SKM-1 (cell line): ENCODE data around the gene ACOT8.

Source experiments
- DNase-seq: peaks from one replicate; lab custom pipeline; 2025; ENCODE audit not compliant: unreplicated experiment; lab: John Stamatoyannopoulos, UW

Gene ACOT8

DNA sequence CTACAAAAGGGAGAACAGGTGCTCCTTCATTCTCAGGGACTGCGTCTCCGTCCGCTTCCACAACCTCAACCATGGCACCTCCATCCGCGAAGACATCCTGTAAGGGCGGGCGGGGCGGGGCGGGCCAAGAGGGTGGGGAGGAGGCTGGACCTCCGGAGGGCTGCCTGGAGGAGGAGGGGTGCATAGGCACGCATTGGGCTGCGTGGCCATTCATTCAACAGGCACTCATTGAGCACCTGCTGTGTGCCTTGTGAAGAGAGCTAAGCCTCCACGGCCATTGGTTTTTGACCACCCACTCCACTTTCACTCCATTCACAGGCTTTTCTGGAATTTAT is 657 bp upstream of the ACOT8 start:
- no peak for DNase-seq

DNA sequence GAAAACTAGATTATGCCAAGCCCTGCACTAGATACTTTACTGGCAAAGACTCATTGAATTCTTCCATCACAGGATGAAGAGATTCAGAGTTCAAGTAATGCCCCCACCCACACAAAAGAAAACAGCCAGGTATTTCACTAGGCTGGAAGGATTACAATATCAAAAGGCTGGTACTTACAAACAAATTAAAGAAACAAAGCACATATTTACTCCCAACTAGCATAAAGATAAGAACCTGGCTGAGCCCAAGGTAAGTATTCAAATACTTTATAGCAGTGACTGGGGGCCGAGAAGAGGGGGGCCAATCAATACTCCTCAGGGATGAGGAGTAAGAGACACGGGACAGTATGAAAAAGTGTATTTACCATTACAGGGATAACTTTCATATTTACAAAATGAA is 3.7 kb downstream of the ACOT8 start:
- DNase-seq, result no peak

DNA sequence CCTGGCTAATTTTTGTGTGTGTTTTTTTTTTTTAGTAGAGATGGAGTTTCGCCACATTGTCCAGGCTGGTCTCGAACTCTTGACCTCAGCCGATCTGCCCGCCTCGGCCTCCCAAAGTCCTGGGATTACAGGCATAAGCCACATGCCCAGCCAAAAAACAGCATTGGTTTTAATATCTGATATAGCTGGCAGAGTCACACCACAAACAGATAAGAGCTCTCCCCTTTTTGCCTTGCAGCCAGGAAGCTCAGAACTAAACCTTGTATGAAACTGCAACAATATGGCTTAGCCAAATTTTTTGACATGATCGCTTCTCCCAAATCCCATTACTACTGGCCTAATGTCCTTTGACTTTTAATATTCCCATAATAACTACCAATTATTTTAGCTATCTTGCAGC is 4.9 kb downstream of the ACOT8 start:
- no peak for DNase-seq

DNA sequence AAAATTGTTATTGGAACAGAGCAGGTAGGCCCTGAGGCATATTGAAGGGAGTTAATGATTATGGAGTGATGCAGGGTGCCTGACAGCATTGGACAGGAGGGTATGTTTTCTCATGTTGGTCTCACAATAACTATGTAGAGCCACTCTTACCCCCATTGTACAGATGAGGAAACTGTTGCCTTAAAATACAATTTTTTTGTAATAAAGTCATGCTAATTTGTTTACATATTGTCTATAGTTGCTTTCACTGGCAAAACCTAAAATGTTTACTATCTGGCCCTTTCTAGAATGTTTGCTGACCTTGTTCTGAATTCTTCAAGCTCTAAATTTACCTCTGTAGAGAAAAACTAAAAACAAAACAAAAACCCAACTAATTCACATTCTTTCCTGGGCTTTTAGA is 5.7 kb downstream of the ACOT8 start:
- no peak for DNase-seq

DNA sequence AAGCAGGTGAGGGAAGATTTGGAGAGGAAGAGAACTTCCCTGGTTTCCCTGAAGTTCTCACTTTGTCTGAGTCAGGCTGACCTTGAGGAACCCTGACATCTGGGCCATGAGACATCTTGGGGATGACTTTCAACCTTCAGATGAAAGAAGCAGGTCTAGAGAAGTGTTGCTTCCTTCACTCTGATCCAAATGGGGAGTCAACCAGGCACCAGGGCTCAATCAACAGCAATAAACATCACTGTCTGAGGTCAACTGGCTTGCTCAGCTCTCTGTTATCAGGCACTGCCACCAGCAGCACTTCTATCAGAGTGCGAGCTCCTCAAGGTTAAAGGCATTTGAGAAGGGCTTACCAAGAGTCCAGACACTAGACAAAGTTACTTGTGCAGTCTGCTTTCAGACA is 6.3 kb downstream of the ACOT8 start:
- no peak for DNase-seq

DNA sequence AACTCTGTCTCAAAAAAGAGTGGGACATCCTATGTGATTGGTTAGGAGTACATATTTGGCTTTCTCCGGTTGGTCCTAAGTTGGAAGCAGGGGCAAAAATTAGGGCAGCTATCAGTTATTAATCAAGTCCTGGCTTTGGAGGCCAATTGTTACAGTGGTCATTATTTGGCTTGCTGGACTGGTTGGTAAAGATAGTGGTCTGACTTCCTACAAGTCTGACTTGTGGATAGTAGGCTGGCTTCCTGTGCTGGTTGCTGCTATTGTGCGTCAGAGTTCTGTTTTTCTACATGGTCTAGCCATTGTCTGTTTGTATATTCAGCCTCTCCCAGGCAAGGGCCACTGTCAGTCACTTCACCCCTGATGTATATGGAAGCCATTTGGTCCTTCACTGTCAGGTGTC is 7.0 kb downstream of the ACOT8 start:
- DNase-seq, result no peak

DNA sequence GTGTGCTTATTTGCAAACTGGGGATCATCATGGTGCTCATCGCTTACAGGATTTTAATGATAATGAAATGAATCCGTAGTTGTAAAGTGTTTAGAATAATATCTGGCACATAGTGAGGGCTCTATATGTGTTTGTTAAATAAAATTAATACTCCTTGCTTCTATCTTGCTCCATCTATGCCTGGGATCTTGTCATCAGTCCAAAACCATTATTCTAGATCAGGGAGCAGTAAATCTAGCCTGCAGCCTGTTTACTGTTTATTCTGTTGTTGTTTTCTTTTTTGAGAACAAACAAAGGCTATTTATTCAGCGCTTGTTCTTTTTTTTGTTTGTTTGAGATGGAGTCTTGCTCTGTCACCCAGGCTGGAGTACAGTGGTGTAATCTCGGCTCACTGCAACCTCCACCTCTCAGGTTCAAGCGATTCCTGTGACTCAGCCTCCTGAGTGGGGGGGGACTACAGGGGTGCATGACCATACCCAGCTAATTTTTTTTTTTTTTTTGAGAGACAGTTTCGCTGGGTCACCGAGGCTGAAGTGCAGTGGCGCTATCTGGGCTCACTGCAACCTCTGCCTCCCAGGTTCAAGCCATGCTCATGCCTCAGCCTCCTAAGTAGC is 8.1 kb downstream of the ACOT8 start:
- DNase-seq, result no peak

DNA sequence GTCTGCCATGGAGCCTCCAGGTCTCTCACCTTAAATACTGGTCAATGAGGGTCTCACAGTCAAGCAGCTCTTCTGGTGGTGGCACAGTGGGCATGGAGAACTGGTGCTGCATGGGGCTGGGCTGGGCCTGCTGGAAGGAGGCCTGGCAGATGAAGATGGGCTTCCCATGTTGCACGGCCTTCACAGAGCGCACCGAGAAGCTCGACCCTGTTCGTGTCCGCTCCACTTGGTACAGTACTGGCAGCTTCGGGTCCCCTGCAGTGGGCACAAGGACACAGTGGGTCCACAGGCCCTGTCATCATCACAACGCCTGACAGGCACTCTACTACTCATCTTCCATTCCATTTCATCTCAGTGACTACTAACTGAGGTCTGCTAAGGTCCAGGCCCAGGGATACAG is 8.8 kb downstream of the ACOT8 start:
- DNase-seq, result no peak

DNA sequence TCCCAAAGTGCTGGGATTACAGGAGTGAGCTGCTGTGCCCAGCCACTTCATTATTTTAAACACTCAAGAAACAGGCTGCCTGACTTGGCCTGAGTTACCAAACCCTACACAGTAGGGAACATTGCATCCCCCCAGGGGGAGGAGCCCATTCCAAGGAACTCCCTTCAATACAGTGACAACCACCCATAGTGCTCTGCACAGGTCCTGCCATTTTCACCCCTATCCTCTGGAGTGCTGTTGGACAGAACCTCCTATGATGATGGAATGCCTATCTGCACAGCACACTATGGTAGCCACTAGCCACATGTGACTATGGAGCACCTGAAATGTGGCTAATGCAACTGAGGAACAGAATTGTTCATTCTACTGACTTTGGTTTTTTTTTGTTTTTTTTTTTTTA is 11.7 kb downstream of the ACOT8 start:
- DNase-seq, result no peak

DNA sequence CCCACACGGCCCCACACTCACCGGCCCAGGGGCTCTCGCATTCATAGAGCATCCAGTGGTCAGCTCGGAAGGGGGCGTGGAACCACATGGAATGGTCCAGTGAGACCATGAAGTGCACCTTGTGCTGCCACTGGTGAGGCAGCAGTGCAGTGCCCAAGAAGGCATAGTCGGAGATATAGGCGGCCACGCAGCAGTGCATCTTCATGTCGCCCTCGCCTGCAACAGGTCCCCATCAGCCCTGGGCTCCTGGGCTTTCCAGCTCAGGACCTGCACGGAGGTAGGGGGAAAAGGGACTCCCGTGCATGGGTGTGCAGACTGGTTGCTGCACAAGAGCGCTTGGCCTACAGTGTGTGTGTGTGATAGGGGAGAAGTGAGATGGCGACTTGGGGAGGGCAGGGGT is 13.7 kb downstream of the ACOT8 start:
- no peak for DNase-seq

DNA sequence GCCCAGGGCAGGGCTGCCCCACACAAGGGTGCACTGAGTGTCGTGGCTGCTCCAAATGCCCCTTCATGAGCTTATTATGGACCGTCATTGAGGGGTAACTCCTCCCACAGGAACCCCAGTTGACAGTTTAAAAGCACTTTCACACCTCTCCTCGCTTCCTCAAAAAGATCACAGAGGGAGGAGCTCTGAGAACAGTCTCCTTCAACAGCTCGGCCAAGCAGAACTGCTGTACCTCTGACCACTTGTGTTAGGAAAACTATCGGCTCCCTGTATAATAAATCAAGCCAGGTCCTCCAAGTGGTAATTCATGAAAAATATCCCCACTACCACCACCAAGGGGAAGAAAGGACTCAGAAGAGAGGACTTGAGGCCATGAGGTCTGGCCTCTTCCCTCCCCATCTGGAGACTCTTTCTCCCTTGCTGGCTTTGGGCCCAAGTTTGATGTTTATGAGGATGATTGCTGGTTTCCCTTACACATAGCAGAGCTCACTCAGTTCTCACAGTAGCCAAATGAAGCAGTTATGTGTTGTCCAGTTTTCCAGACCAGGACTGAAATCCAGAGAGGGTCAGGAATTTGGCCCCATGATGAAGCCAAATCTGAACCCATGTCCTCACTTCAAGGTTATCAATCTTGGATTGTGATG is 14.9 kb downstream of the ACOT8 start:
- DNase-seq, result no peak

DNA sequence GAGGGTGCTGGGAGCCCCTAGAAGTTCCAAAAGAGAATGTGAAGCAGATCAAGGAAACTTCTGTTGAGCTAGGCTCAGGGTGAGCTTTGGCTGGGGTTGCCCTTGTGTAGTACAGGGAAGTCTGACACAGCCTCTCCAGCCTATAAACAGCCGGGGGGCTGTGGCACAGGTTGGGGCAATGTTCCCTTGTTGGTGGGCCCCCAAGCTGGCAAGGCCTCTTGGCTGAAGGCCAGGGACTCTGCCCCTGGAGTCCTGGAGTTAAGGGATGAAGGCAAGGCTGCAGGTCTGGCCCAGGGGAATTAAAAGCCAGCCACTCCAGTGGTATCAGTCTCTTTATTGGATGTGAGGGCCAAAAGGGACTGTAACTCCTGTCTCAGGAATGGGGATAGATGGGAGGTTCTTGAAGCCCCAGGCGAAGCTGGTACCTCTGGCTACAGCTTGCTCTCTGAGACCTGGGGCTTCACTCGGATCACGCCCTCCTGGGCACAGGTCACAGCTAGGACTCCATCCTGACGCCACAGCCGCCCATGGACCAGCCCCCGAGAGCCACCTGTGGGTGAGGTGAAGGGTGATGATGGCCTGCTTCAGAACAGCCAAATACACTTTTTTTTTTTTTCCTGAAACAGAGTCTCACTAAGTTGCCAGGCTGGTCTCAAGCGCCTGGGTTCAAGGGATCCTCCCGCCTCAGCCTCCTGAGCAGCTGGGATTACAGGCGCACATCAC is 15.6 kb downstream of the ACOT8 start:
- no peak for DNase-seq

DNA sequence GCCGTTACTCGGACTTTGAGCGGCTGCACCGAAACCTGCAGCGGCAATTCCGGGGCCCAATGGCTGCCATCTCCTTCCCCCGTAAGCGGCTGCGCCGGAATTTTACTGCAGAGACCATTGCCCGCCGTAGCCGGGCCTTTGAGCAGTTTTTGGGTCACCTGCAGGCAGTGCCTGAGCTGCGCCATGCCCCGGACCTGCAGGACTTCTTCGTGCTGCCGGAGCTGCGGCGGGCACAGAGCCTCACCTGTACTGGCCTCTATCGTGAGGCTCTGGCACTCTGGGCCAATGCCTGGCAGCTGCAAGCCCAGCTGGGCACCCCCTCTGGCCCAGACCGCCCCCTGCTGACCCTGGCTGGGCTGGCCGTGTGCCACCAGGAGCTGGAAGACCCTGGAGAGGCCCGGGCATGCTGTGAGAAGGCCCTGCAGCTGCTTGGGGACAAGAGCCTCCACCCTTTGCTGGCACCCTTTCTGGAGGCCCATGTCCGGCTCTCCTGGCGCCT is 16.4 kb downstream of the ACOT8 start:
- DNase-seq, result no peak

DNA sequence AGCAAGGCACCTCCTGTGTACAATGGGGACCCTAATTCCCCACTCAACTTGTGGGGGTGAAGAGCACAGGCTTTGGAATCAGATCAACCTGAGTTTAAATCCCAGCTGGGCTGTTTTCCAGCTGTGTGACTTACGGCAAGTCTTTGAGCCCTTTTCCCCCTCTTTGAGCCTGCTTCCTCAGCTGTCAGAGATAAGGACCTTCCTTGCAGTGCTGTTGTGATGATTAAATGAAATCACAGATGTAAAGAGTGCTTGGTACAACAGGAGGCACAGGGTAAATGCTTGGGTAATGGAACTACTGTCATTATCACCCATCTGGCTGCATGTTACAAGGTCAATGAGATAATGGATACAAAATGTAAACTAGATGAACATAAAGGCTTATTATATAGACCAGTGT is 20.4 kb downstream of the ACOT8 start:
- no peak for DNase-seq

DNA sequence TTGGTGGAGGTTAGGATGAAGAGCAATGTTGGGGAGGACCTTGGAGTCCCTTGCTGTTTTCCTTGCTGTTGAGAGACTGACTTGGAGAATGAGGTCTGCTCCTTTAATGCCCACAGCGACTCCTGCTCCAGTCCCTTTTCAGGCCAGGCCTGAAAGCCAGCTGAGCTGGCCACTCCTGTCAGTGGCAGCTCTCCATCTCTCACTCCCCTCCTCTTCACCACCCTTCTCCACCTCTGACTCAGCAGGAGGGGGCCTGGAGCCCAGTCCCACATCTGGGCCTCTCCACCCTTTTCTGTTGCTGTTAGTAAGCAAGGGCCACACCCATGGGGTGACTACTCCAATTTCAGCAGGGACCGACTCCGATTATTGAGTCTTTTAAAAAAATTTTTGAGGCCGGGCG is 21.4 kb downstream of the ACOT8 start:
- DNase-seq, result no peak

DNA sequence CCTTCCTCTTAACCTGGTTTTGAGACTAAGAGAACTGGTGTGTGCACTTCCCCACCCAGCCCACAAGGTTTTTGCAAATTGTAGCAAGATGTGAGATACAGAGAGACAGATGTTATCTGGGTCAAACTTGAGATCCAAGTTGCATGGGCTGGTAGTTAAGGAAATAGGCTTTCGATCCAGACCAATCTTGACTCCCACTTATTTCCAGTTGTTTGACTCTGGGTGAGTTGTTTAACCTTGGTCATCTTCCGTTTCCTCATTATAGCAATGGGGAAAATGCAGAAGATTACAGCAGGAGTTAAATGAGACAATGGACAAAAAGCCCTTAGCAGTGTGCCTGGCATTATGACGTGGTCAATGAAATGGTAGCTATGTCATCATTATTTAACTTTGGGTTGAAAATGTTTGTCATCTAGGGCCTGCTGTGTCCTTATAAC is 21.8 kb downstream of the ACOT8 start:
- DNase-seq, result peak; percentile 60

DNA sequence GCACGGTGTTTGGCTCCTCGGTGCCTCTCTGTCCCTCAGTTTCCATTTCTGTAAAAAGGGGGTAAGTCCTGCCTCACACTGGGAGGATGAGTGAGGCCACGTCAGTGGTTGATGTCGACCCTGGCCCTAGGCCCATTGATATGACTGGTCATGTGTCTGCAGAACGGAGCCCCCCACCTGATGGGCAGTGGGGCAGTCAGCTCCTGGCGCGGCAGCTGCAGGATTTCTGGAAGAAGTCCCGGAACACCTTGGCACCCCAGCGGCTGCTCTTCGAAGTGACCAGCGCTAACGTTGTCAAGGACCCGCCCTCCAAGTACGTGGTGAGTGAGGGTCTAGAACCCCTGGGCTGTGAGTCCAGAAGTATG is 22.4 kb downstream of the ACOT8 start:
- no peak for DNase-seq

DNA sequence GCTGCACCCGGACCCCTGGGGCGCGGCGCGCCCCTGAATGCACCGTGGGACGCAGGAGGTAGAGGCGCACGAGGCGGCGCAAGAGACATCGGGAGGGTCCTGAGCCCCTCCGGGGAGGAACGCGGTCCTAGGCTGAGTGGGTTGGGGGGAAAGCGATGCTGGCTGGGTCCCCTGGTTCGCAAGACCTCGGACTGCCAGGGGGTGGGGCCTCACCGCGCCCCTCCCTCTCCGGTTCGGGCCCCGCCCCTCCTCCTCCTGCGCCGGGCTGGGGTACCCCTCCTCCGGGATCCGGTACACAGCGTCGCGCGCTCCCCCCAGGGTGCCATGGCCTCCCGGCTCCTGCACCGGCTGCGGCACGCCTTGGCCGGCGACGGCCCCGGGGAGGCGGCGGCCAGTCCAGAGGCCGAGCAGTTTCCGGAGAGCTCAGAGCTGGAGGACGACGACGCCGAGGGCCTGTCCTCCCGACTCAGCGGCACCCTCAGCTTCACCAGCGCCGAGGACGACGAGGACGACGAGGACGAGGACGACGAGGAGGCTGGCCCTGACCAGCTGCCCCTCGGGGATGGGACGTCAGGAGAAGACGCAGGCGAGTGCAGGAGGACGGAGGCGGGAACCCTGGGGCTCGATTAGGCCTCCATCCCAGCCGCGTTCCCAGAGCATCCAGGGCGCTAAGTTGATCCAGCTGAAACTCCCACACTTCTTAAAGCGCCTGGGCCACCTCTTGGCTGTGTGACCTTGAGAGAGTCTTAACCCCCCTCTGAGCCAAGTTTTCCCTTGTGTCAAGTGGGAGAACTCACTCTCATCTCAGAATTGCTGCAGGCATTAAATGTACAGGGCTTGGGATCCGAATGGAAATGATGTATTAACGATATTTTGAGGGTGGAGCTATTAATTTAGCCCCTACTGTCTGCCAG is 23.1 kb downstream of the ACOT8 start:
- no peak for DNase-seq

DNA sequence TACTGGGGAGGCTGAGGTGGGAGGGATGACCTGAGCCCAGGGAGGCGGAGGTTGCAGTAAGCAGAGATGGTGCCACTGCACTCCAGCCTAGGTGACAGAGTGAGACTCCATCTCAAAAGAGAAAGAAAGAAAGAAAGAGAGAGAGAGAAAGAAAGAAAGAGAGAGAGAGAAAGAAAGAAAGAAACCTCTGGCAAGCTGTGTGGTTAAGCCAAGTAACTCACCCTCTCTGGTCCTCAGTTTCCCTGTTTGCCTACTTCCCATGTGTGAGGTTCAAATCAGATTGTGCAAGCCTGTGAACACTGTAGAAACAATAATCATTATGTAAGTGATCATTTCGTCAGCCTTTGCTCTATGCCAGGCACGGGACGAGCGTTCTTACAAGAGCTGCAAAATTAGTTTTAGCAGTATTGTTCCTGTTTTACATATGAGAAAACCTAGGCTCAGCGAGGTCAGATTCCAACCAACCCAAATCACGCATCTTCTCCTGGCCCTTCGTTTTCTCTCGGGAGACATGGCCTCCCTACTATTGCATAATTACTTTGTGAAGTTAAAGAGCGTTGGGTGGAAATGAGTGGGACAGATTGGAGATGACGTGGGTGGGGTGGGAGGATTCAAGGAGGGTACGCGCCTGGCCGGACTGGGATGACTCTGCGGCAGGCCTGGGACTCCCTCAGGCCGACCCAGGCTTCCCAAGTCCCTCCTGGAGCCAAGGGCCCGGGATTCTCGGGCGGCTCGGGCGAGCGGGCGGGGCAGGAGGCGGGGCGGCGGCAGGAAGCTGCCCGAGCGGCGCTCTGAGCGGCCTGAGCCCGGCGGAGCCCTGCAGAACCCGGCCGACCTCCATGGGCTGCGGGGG is 23.9 kb downstream of the ACOT8 start, which contains the start of gene SNX21:
SNX21 (plus strand) TSS at position 770 of the 853 bp plus-strand sequence. CDS start 121 bp downstream, outside the sequence.
- DNase-seq, result peak; percentile 69

DNA sequence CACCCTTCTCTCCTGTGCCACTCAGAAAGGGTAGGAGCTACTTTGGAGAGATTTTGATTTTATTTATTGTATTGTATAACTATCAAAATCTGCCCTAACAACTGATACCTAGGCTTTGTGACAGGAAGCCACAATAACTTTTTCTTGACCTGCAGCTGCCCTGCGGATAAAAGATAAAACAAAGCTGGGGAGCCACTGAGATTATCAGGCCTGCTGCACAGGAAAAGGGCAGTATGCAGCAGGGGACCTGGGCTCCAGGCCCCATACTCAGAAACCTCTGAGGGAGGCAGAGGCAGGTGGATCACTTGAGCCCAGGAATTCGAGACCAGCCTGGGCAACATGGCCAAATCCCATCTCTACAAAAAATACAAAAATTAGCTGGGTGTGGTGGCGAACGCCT is 24.6 kb downstream of the ACOT8 start:
- no peak for DNase-seq
